NCI-H187 (cell line): ENCODE measurements around the gene PIP5K1A.
"Not testable (repeated sequence)": the region's sequence is repeated elsewhere in the genome, so short reads cannot be mapped to it uniquely, and the experiment has no call there.

Source experiments
- DNase-seq, 2 experiments: peaks; one replicate each; lab custom pipeline; 2025; lab: John Stamatoyannopoulos, UW

Gene PIP5K1A

DNA sequence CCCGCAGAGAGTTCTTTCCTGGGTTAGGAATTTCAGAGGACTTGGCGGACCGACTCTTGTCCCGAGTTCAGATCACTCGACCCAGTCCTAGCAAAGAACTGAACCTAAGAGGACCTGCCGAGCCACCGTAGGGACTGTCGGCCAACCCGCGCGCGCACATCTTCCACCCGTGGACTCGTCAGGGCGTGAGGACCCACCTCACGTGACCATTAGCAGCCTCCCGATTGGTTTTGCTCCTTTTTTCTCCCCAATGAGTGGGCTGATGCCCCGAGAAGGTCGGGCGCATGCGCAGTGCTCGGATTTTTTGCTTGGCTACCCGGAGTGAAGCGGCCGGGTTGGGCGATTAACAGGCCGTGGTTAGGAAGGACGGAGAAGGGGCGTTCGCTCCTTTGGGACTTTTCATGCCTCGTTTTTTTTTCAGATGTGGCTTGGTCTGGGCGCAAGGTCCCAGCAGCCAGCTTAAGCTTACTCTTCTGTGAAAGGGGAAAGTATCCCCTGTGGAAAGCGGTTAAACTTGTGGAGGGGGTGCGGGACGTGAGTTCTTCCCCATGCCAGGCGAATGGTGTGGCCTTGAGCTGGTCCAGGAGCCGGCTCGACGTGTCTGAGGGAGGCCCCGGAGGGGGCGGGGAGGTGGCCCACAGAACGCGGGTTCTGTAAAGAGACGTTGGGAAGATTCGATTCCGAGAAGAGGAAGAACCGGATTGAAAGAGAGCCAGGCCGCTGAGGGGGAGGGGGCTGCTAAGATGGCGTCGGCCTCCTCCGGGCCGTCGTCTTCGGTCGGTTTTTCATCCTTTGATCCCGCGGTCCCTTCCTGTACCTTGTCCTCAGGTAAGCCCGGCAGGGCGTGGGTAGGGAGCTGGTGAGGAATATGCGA is at the start of gene PIP5K1A:
PIP5K1A (plus strand) TSS at position 299 of the 874 bp plus-strand sequence; CDS start at position 744, 445 bp downstream.
- peak; percentile 99 to 100 for DNase-seq

- no peak for DNase-seq
Measured at GRCh38 chr1:151156515-151156819, 41.9 kb upstream of the PIP5K1A start, which contains the start of gene TNFAIP8L2. Gene TNFAIP8L2 (plus strand): TSS chr1:151156649. CDS start chr1:151158698, 2,049 bp downstream.

- no peak for DNase-seq
Measured at GRCh38 chr1:151157067-151157531, 41.3 kb upstream of the PIP5K1A start.

- no peak for DNase-seq
Measured at GRCh38 chr1:151158326-151158725, 40.0 kb upstream of the PIP5K1A start.

DNA sequence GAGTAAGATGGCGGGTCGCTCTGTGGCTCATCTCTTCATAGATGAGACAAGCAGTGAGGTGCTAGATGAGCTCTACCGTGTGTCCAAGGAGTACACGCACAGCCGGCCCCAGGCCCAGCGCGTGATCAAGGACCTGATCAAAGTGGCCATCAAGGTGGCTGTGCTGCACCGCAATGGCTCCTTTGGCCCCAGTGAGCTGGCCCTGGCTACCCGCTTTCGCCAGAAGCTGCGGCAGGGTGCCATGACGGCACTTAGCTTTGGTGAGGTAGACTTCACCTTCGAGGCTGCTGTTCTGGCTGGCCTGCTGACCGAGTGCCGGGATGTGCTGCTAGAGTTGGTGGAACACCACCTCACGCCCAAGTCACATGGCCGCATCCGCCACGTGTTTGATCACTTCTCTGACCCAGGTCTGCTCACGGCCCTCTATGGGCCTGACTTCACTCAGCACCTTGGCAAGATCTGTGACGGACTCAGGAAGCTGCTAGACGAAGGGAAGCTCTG is 39.6 kb upstream of the PIP5K1A start:
- DNase-seq = no peak

- no peak for DNase-seq
Measured at GRCh38 chr1:151159373-151159772, 39.0 kb upstream of the PIP5K1A start.

DNA sequence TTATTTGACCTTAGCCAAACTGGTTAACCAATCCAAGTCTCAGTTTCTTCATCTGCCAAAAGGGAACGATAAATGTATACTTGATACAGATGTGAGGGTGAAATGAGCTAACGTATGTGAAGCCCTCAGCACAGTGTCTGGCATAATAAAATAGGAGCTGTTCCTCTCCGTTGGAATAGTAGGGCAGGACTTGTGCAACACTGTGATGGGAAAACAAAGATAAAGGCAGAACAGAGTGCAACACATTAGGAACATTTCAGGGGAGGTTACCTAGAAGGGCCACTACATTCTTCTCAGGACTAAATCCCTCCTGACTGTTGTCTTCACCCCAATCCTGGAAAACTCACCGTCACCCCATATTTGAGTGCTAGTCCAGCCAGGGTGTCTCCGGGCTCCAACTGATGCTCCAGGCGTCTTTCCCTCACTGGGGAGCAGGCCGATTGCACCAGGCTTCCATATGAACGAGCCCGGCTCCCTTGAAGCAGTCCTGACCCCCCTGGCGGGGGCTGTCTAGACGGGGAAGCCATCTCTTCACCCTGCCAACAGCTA is 33.5 kb upstream of the PIP5K1A start:
- no peak for DNase-seq

DNA sequence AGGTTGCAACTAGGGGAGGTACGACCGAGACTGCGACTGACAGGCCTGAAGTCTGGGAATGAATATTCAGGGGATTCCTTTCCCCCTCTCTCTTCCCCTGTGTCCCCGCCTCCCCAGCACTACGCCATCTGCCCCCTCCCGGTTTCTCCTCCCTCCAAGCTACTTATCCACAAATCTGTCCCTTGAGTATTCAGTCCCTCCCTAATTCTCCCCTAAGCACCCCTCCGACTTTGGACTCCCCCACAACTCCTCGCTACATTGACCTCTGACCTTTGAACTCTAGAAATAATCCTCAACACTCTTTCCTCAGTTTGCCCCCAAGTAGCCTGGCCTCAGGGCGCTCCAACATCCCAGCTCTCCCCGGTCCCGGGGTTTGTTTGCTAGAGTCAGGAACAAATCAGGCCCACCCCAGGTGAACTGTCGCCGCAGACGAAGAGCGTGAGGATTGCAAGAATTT is 33.0 kb upstream of the PIP5K1A start:
- DNase-seq = no peak

DNA sequence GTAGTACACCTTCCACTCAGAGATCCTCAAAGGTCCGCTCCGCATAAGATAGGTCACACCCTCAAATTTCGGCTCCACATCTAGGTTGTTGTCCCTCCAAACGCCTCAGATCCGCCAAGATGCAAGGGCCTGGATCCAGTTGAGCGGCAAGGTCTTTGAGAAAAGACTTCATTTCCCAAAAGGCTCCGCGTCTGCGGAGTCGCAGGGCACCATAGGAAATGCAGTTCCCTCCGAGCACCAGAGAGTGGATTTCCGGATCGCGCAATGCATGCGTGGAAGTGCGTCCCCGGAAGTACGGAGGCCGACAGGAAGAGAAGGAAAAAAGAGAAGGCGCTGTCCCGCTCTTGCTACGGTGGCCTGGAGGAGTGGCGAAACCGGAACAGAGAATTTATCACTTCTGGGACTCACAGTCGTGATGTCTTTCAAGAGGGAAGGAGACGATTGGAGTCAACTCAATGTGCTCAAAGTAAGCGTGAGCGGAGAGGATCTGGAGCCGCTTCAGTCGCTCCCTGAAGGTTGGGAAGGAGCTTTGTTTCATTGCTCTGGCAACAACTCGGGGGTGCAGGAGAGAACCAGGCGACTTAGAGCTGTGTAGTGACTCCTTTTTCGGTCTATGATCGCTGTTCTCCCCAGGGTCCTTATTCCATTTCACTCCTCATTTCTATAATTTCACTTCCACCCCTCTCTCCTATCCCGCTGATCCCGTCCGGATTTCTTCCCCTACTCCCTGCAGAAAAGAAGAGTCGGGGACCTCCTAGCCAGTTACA is 32.4 kb upstream of the PIP5K1A start, which contains the start of the genes LYSMD1 and SCNM1:
LYSMD1 (minus strand) TSS at position 165 of the 767 bp plus-strand sequence. CDS start 644 bp downstream, outside the sequence.
SCNM1 (plus strand) TSS at position 407 of the 767 bp plus-strand sequence; CDS start at position 416, 9 bp downstream.
- peak; percentile 98 to 99 for DNase-seq

GRCh38 chr1:151166505-151166956 is 31.8 kb upstream of the PIP5K1A start:
- no peak for DNase-seq

- no peak for DNase-seq
Measured at GRCh38 chr1:151167116-151167515, 31.2 kb upstream of the PIP5K1A start.

DNA sequence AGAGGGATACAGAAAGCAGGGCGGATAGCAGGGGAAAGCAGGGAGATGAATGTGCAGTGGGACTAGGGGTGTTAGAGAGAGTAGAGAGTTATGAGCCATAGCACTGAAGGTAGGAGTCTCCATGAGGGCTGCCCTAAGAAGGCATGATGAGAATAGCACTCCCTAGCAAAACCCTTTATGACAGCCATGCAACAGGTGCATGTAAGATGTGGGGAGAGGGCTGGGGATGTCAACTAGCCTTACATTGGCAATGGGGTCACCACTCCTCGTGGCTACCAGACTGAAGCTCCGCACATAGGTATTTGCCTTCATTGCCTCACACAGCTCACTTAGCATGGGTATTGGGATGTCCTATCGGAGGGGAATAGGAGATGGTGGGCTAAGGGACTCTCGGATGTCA is 27.2 kb upstream of the PIP5K1A start:
- no peak for DNase-seq

GRCh38 chr1:151175041-151175741 is 23.2 kb upstream of the PIP5K1A start:
- no peak for DNase-seq

DNA sequence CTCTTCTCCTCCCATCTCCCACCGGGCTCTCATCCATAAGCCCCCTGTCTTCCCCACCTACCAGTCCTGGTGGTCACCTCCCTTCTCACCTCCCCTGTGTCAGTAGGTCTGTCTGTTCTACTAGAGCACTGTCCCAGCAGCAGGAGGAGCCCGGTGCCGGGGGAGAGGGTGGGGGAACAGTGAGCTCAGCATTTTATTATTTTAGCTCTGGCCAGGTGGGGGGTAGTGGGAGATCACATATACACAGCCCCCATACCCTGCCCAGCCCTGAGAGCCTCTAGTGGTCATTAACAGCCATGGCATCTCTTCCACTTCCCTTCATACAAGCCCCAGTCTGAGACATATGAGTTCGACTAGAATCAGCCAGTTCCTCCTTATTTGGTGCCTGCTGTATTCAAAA is 22.5 kb upstream of the PIP5K1A start, which contains the start of gene TMOD4:
TMOD4 (minus strand) TSS at position 119 of the 400 bp plus-strand sequence. CDS start 1,106 bp downstream, outside the sequence.
- no peak for DNase-seq

DNA sequence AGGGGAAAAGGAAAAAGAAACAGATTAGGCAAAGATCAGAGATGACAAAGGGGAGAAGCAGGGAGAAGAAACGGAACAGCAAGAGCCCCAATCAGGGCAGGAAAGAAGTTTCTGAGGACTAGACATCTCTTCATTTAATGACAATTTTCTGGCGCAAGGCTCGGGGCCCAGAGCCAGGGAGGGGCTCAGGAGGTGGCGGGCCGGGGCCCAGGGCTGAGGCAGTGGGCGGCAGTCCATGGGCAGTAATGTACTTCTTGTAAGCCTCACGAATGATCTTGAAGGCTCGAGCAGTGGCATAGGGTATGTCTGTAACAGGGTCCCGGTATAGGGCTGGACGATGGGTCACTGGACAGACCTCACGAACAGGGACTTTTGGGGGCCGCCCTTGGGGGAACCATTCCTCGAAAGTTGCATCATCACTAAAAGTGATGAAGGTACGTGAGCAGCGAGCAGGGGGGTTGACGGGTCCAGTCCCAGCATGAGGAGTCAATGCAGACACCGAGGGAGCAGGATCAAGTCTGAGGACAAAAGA is 21.8 kb upstream of the PIP5K1A start:
- no peak for DNase-seq

DNA sequence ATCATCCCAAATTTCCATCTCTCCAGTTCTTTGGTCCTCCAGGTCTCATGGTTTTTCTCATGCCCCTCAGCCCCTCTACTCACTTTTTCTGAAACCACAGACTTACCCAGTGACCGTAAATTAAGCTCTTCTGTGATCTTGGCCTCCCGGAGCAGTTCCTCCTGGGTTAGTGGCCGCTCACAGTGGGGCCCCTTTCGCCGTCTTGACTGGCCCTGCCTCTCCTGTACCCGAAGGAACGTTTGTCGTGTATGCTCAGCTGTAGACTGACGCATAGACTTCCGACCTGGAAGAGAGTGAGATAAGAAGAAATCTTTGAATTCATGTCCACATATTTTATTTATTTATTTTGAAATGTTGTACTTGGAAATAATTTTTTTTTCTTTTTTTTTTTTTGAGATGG is 14.1 kb upstream of the PIP5K1A start:
- no peak for DNase-seq

DNA sequence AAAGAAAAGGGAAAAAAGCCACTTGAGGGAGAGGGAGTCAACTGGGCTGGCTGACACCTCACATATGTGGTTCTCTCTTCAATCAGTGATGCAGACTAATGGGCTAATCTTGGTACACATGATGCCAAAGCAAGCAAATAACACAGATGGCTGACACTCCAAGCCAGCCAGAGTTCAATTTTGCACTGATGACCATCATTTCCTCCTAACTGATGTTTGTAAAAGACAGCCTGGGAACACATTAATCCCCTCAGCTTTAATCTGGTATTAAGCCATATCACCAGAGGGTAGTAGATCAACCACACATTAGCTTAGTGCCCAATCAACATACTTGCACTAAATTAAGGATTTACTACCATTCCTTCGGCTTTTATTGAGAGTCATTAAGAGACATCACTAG is 11.1 kb upstream of the PIP5K1A start:
- DNase-seq = no peak

- DNase-seq = not testable (repeated sequence)
Measured at GRCh38 chr1:151188667-151189066, 9.7 kb upstream of the PIP5K1A start.

GRCh38 chr1:151189637-151190445 is 8.5 kb upstream of the PIP5K1A start, which contains the start of gene VPS72:
Gene VPS72 (minus strand): TSS chr1:151190197. CDS start chr1:151190121, 76 bp downstream.
- DNase-seq = peak; percentile 93

DNA sequence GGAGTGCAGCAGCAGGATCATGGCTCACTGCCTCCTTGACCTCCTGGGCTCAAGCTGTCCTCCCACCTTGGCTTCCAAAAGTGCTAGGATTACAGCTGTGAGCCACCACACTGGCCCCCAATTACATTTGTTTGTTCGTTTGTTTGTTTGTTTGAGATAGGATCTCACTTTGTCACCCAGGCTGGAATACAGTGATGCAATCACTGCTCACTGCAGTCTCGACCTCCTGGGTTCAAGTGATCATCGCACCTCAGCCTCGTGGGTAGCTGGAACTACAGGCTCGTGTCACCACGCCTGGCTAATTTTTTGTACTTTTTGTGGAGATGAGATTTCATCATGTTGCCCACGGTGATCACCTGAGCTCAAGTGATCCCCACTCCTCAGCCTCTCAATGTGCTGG is 6.3 kb upstream of the PIP5K1A start:
- DNase-seq = no peak
